B cell (primary cell): Measurements from ENCODE around the gene LSM14A.
"Not testable (repeated sequence)": the region's sequence is repeated elsewhere in the genome, so short reads cannot be mapped to it uniquely, and the experiment has no call there.

Experiments used
- EZH2 ChIP-seq: IDR thresholded peaks from 2 replicates; pipeline ENCODE4 v1.6.1; 2012; ENCODE audit warnings: borderline replicate concordance, low read depth, mild to moderate bottlenecking, moderate library complexity, low read length; ENCODE audit not compliant: insufficient read depth, poor library complexity, severe bottlenecking
- TF ChIP-seq, protein P1 (sequence below): fragments of 200-600 bp; IDR thresholded peaks from one replicate; pipeline ENCODE4 v1.8.0; 2022; ENCODE audit warnings: antibody characterized with exemption, mild to moderate bottlenecking

DNA sequence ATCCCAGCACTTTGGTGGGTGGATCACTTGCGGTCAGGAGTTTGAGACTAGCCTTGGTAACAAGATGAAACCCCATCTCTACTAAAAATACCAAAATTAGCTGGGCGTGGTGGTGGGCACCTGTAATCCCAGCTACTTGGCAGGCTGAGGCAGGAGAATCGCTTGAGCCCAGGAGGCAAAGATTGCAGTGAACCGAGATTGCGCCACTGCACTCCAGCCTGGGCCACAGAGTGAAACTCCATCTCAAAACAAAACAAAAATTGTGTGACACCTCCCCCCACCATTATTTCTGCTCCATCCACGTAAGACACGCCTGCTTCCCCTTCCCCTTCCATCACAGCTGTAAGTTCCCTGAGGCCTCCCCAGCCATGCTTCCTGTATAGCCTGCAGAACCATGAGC is 13.3 kb upstream of the LSM14A start:
- TF ChIP-seq, protein P1, sequence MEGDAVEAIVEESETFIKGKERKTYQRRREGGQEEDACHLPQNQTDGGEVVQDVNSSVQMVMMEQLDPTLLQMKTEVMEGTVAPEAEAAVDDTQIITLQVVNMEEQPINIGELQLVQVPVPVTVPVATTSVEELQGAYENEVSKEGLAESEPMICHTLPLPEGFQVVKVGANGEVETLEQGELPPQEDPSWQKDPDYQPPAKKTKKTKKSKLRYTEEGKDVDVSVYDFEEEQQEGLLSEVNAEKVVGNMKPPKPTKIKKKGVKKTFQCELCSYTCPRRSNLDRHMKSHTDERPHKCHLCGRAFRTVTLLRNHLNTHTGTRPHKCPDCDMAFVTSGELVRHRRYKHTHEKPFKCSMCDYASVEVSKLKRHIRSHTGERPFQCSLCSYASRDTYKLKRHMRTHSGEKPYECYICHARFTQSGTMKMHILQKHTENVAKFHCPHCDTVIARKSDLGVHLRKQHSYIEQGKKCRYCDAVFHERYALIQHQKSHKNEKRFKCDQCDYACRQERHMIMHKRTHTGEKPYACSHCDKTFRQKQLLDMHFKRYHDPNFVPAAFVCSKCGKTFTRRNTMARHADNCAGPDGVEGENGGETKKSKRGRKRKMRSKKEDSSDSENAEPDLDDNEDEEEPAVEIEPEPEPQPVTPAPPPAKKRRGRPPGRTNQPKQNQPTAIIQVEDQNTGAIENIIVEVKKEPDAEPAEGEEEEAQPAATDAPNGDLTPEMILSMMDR, result not testable (repeated sequence)
- not testable (repeated sequence) for TF ChIP-seq EZH2
